Uterus (tissue), 4 donors: ENCODE measurements around the gene CCDC169. TPM values are rescaled to one million over a fixed set of nuclear protein-coding genes. Genes with fewer than 3 reads are reported as not detected.

Experiments
- DNase-seq, 2 donors: peaks; one replicate each; pipeline ENCODE4 v3.0.0-alpha.2; 2019 to 2020
- H3K27ac ChIP-seq, 2 donors: fragments of 200-600 bp; sonication (generic); 1 replicate in 1 of 2; 2 replicates in 1 of 2; pipeline ENCODE4 v1.5.1; 2016 to 2018
- H3K27me3 ChIP-seq, 2 donors: fragments of 200-600 bp; sonication (generic); one replicate each; pipeline ENCODE4 v1.5.1; 2018 to 2019; ENCODE audit warnings: control low read depth in 1 of 2
- H3K36me3 ChIP-seq, 2 donors: fragments of 200-600 bp; sonication (generic); one replicate each; pipeline ENCODE4 v1.5.1; 2019; ENCODE audit warnings: control low read depth in 1 of 2
- H3K4me1 ChIP-seq, 2 donors: fragments of 200-600 bp; sonication (generic); one replicate each; pipeline ENCODE4 v1.5.1; 2018 to 2019; ENCODE audit warnings: control low read depth in 1 of 2
- H3K4me3 ChIP-seq, 2 donors: fragments of 200-600 bp; sonication (generic); 1 replicate in 1 of 2; 2 replicates in 1 of 2; pipeline ENCODE4 v1.5.1; 2018 to 2019; ENCODE audit warnings: mild to moderate bottlenecking in 1 of 2
- H3K9me3 ChIP-seq, 2 donors: fragments of 200-600 bp; sonication (generic); one replicate each; pipeline ENCODE4 v1.5.1; 2019; ENCODE audit warnings: control low read depth in 1 of 2
- POLR2A ChIP-seq, 2 donors: fragments of 450-650 bp; IDR thresholded peaks; one replicate each; pipeline ENCODE4 v1.6.1; 2016; ENCODE audit warnings: antibody characterized with exemption in 2 of 2, mild to moderate bottlenecking in 1 of 2, moderate library complexity in 1 of 2
- intact Hi-C: fragments of 100-400 bp; cut with DNase I; formaldehyde crosslinking; loops from one replicate; pipeline ENCODE4 v1.15.1; 2023; ENCODE audit warnings: low total_unique reads
- total RNA-seq, 4 donors: library from RNA; depleted of rRNA in 3 of 4; stranded (reverse); fragments of >200 nt in 3 of 4; gene quantifications; one replicate each; pipeline versions ENCODE4 v1.1.0 to v1.2.4, GENCODE V29; 2014 to 2023
- TF ChIP-seq, protein P1 (sequence below), 4 experiments: fragments of 200-600 bp in 2 of 4; fragments of 450-650 bp in 2 of 4; sonication (generic) in 2 of 4; IDR thresholded peaks; one replicate each; pipeline ENCODE4 v1.5.1; 2016 to 2019; ENCODE audit warnings: antibody characterized with exemption in 4 of 4, mild to moderate bottlenecking in 2 of 4, moderate library complexity in 1 of 4
- donor health status: DM: yes; HTN: yes; CAD: no.

The CCDC169 gene
- total RNA-seq, 4 donors from 2014 or later = 0.49 to 3.2 (median 1.5) TPM; not detected in 1

DNA sequence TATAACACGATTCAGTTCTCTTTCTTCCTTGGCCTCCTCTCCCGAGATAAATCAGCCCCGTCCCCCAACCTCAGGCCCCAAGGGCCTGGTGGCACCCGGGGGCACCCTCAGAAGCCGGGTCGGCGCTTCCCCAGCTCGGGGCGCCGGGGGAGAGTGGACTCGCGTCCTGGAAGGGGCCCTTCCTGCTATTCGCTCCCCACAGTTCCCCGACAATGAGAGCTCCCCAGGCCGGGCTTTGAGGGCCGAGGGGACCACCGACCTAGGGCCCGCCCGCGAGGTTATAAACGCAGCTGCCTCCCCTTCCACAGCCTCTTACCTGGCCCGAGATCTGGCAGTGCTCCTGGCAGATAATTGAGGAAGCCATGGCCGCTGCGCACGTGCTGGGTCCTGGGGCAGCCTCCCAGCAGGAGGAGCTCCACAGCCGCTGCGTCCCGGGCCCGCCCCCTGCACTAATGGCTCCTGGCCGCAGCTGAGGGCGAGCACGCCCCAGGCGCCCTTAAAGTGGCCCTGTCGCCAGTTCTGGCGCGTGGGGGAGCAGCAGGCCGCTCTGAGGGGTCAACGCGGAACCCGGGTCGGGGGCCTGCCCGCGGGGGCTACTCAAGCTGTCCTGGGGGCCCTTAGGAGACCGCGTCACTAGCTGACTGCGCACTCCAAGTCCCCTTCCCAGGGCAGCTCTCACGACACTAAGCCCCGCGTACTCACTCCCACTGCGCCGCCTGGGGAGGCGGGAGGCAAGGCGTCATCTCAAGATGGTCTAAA, 83.3 kb downstream of the CCDC169 start, which contains the start of gene SOHLH2:
TSS of gene SOHLH2 (minus strand) at position 394 of the 759 bp plus-strand sequence. CDS start at position 364, 30 bp downstream.
- TF ChIP-seq, protein P1, sequence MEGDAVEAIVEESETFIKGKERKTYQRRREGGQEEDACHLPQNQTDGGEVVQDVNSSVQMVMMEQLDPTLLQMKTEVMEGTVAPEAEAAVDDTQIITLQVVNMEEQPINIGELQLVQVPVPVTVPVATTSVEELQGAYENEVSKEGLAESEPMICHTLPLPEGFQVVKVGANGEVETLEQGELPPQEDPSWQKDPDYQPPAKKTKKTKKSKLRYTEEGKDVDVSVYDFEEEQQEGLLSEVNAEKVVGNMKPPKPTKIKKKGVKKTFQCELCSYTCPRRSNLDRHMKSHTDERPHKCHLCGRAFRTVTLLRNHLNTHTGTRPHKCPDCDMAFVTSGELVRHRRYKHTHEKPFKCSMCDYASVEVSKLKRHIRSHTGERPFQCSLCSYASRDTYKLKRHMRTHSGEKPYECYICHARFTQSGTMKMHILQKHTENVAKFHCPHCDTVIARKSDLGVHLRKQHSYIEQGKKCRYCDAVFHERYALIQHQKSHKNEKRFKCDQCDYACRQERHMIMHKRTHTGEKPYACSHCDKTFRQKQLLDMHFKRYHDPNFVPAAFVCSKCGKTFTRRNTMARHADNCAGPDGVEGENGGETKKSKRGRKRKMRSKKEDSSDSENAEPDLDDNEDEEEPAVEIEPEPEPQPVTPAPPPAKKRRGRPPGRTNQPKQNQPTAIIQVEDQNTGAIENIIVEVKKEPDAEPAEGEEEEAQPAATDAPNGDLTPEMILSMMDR (IDR thresholded peaks at IDR 0.05) = no peak
- TF ChIP-seq POLR2A (IDR thresholded peaks at IDR 0.05) = no peak
- Histone ChIP-seq H3K36me3 (no peaks in the 10 kb centered on the region), H3K9me3 (no peaks in the 10 kb centered on the region), H3K4me3 (no peak within 1 kb of the TSS), H3K27ac (no peak within 1 kb of the TSS), H3K4me1 (no peaks in the 10 kb centered on the region), H3K27me3 (no peaks in the 10 kb centered on the region)
- intact Hi-C loops = no loop called here
- no peak for DNase-seq

DNA sequence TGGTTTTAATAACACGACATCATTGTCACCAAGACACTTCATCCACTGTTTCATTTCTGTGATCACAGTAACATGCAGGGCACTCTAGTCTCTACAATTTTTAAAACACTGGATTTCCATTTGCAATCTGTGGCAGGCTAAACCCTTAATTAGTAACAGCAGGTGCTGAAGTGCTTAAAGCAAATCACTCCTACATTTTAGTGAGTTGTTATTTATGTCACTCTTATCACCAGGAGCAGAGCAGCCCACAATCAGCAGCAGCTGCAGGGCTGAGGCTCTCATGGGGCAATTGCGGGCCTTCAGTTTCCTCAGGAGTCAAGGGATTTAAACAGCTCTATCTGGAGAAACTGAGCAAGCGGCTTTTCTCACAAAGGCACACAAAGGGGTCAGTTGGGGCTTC, 84.8 kb downstream of the CCDC169 start:
- intact Hi-C loops = no loop called here
- no peak for DNase-seq
- H3K36me3 ChIP-seq = no peaks in the 10 kb centered on the region
- no peaks in the 10 kb centered on the region for H3K9me3 ChIP-seq
- no peak overlapping the region for H3K4me3 ChIP-seq
- H3K27ac ChIP-seq = no peak overlapping the region
- TF ChIP-seq POLR2A (IDR thresholded peaks at IDR 0.05) = no peak
- TF ChIP-seq, protein P1 (IDR thresholded peaks at IDR 0.05) = no peak
- no peaks in the 10 kb centered on the region for H3K4me1 ChIP-seq
- H3K27me3 ChIP-seq = no peaks in the 10 kb centered on the region

DNA sequence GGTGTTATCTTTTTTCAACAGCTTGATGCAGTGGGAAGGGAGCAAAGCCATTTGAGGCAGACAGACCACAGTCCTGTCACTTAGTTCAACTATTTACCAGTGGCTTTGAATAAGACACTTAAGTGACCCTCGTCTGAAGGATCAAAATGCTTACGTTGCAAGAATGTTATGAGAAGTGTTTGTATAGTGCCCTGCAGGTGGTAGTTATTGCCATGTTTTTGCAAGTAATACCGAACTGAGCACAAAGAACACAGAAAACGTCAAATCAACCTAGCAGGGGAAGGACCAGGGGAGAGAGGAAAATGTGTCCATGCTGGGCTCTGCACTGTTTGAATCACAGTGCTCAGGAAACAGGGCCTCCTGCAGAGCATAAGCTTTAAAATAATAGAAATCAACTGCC, 86.0 kb downstream of the CCDC169 start:
- H3K4me3 ChIP-seq = no peak overlapping the region
- intact Hi-C loops = no loop called here
- no peaks in the 10 kb centered on the region for H3K9me3 ChIP-seq
- H3K4me1 ChIP-seq = no peaks in the 10 kb centered on the region
- no peaks in the 10 kb centered on the region for H3K36me3 ChIP-seq
- H3K27ac ChIP-seq = no peak overlapping the region
- H3K27me3 ChIP-seq = no peaks in the 10 kb centered on the region
- DNase-seq = no peak
- TF ChIP-seq, protein P1 (IDR thresholded peaks at IDR 0.05) = no peak
- TF ChIP-seq POLR2A (IDR thresholded peaks at IDR 0.05) = no peak

DNA sequence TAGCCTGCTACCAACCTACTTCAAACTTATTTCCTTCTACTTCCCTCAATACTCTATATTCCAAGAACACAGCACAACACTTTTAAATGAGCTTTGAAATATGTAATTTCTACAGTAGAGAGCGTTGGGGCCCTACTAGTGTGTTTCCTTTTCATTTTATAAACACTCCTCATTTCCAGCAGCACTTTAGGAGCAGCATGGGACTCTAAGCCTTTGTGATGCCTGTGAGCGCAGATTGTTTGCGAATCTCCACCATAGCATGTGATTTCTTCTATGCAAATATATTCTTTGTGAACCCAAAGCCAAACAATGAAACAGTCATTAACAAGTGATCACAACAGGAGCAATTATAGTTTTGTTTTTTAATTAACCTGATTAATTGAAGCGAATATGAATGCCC, 86.9 kb downstream of the CCDC169 start:
- Histone ChIP-seq H3K27ac (no peak overlapping the region), H3K36me3 (no peaks in the 10 kb centered on the region), H3K27me3 (no peaks in the 10 kb centered on the region), H3K9me3 (no peaks in the 10 kb centered on the region), H3K4me1 (no peaks in the 10 kb centered on the region), H3K4me3 (no peak overlapping the region)
- intact Hi-C loops = no loop called here
- TF ChIP-seq POLR2A (IDR thresholded peaks at IDR 0.05) = no peak
- TF ChIP-seq, protein P1 (IDR thresholded peaks at IDR 0.05) = no peak
- no peak for DNase-seq

DNA sequence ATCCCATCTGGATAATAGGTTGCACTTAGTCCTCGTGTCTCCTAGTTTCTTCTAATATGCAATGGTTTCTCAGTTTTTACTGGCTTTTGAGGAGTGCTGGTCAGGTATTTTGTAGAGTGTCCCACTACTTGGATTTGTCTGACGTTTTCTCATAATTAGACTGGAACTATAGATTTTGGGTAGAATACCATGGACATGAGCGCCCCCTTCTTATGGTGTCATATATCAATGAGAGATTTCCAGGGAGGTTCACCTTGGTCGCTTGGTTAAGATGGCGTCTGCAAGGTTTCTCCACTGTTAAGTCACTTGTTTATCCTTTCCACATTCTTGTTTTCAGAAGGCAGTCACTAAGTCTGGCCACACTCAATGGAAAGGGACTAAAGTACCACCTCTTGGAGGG, 89.9 kb downstream of the CCDC169 start:
- no peaks in the 10 kb centered on the region for H3K27me3 ChIP-seq
- no peak for DNase-seq
- H3K9me3 ChIP-seq = no peaks in the 10 kb centered on the region
- H3K36me3 ChIP-seq = no peaks in the 10 kb centered on the region
- no peak overlapping the region for H3K4me3 ChIP-seq
- H3K27ac ChIP-seq = no peak overlapping the region
- TF ChIP-seq, protein P1 (IDR thresholded peaks at IDR 0.05) = no peak
- no peak for TF ChIP-seq POLR2A (IDR thresholded peaks at IDR 0.05)
- intact Hi-C loops = no loop called here
- H3K4me1 ChIP-seq = no peaks in the 10 kb centered on the region
